ENCODE measurements around the gene GSG1.

GRCh38 chr12:13152756-13153155 is 49.3 kb upstream of the GSG1 start:
- TF ChIP-seq, protein P1, sequence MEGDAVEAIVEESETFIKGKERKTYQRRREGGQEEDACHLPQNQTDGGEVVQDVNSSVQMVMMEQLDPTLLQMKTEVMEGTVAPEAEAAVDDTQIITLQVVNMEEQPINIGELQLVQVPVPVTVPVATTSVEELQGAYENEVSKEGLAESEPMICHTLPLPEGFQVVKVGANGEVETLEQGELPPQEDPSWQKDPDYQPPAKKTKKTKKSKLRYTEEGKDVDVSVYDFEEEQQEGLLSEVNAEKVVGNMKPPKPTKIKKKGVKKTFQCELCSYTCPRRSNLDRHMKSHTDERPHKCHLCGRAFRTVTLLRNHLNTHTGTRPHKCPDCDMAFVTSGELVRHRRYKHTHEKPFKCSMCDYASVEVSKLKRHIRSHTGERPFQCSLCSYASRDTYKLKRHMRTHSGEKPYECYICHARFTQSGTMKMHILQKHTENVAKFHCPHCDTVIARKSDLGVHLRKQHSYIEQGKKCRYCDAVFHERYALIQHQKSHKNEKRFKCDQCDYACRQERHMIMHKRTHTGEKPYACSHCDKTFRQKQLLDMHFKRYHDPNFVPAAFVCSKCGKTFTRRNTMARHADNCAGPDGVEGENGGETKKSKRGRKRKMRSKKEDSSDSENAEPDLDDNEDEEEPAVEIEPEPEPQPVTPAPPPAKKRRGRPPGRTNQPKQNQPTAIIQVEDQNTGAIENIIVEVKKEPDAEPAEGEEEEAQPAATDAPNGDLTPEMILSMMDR (IDR thresholded peaks at IDR 0.05; ENCODE audit: borderline replicate concordance, extremely low read depth, low read length, poor library complexity, severe bottlenecking), result no peak
- no peak for TF ChIP-seq EZH2 (IDR thresholded peaks at IDR 0.05; ENCODE audit: borderline replicate concordance, low read depth, low read length, severe bottlenecking)
